ENCODE measurements around the gene WNK2.
A peak's percentile ranks its signal among the peaks of the same experiment; 100 is the strongest.

The WNK2 gene

DNA sequence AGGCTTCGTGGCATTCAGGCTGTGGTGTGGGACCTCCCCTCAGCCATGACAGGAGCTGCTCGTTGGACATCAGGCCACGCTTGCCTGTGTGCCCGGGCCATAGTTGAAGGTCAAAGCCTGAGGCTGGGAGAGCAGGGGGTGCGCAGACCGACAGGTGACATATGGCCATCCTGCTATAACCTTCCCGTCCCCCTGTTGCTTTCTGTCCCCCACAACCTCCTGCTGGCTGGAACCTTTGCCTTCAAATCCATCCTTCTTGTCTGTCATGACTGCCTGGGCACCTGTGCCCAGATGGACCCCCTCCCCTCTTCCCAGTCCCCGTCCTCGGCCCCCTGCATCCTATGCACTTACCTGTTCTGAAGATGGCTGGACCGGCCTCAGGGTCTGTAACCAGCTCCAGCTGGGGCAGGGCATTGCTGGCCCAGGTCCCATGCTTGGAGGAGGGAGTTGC lies 83.2 kb downstream of the WNK2 start:
- Histone ChIP-seq H3K4me2 (peak overlapping the region; percentile 99; the same call in 1 of the 2 replicates), H3K4me1 (ENCODE audit: low read depth, poor library complexity, severe bottlenecking) (peaks cover 73% of the 10 kb centered on the region), H3K27me3 (ENCODE audit: insufficient read depth, low read depth) (no peaks in the 10 kb centered on the region), H3K27ac (peak overlapping the region; percentile 69; the same call in 1 of the 2 replicates), H3K9ac (no peak overlapping the region), H4K20me1 (ENCODE audit: insufficient read depth) (no peaks in the 10 kb centered on the region), H3K4me3 (IDR thresholded peaks at IDR 0.05; ENCODE audit: insufficient read depth, low read depth, low read length) (no peak overlapping the region), H3K36me3 (ENCODE audit: insufficient read depth) (no peaks in the 10 kb centered on the region), H2AFZ (ENCODE audit: low read depth) (no peak overlapping the region), H3K79me2 (ENCODE audit: insufficient read depth, low read depth) (no peaks in the 10 kb centered on the region)
- TF ChIP-seq, protein P1, sequence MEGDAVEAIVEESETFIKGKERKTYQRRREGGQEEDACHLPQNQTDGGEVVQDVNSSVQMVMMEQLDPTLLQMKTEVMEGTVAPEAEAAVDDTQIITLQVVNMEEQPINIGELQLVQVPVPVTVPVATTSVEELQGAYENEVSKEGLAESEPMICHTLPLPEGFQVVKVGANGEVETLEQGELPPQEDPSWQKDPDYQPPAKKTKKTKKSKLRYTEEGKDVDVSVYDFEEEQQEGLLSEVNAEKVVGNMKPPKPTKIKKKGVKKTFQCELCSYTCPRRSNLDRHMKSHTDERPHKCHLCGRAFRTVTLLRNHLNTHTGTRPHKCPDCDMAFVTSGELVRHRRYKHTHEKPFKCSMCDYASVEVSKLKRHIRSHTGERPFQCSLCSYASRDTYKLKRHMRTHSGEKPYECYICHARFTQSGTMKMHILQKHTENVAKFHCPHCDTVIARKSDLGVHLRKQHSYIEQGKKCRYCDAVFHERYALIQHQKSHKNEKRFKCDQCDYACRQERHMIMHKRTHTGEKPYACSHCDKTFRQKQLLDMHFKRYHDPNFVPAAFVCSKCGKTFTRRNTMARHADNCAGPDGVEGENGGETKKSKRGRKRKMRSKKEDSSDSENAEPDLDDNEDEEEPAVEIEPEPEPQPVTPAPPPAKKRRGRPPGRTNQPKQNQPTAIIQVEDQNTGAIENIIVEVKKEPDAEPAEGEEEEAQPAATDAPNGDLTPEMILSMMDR (conservative IDR thresholded peaks at IDR 0.05; ENCODE audit: low read depth, low read length) = no peak

DNA sequence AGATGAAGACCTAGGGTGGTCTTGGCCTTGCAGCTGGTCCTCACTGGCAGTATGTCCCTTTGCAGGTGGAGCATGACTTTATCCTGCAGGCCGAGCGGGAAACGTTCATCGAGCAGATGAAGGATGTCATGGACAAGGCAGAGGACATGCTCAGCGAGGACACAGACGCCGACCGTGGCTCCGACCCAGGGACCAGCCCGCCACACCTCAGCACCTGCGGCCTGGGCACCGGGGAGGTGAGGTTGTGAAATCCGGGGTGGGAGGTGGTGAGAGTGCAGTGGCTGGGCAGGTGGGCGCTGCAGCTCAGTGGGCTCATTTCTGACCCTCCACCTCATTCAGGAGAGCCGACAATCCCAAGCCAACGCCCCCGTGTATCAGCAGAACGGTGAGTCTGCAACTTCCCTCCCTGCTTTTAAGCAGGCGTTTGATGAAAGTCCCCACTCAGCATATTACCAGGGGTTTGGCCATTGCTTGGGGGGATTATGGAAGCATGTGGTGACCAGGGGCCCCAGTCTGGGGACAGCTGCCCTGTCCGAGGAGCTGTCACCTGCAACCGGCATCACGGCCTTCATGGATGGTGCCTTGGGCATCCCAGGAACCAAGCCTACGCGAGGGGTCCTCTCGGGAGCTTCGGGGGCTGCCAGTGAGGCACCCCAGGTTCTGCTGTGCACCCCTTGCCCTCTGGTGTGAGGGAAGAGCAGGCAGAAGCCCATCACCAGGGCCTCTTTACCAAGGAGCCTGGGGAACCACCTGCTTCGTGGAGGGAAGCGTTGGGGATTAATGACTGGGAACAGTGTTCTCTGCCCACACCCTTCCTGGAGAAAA lies 84.0 kb downstream of the WNK2 start:
- TF ChIP-seq, protein P1 (conservative IDR thresholded peaks at IDR 0.05; ENCODE audit: low read depth, low read length) = no peak
- Histone ChIP-seq H3K4me1 (ENCODE audit: low read depth, poor library complexity, severe bottlenecking) (peaks cover 81% of the 10 kb centered on the region), H3K4me3 (IDR thresholded peaks at IDR 0.05; ENCODE audit: insufficient read depth, low read depth, low read length) (no peak overlapping the region), H3K79me2 (ENCODE audit: insufficient read depth, low read depth) (no peaks in the 10 kb centered on the region), H3K36me3 (ENCODE audit: insufficient read depth) (no peaks in the 10 kb centered on the region), H3K9ac (peak overlapping the region; percentile 14; the same call in 1 of the 2 replicates), H3K27me3 (ENCODE audit: insufficient read depth, low read depth) (no peaks in the 10 kb centered on the region), H3K27ac (peak overlapping the region; percentile 69), H4K20me1 (ENCODE audit: insufficient read depth) (no peaks in the 10 kb centered on the region), H3K4me2 (peak overlapping the region; percentile 99), H2AFZ (ENCODE audit: low read depth) (no peak overlapping the region)

DNA sequence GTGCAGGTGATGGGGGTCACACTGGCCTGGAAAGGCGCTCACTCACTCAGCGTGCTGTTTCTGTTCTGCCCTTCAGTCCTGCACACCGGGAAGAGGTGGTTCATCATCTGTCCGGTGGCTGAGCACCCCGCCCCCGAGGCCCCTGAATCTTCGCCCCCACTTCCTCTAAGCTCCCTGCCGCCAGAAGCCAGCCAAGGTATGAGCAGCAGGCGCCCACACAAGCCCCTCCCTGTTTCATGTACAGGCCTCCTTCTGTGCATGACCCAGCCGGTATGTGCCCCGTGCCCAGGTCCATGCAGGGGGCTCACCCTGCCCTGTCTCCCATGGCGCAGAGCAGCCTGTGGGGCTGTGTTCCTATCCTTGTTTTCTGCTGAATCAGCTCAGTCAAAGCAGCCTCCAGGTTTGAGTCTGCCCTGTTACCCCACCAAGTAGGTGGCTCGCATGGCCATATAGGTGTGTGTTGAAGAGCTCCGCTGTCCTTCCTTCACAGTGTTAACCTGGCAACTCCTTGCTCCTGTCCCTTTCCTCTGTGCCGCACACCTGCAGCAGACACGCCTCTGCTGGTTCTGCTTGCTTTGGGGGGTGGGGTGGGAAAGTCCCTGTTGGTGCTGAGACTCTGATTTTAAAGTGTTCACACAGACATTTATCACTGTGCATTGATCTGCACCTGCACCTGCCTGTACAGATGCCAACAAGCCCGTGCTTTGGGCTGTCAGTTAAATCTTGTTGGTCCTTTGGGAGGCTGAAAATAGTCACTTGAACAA lies 84.8 kb downstream of the WNK2 start:
- TF ChIP-seq, protein P1 (conservative IDR thresholded peaks at IDR 0.05; ENCODE audit: low read depth, low read length) = no peak
- Histone ChIP-seq H4K20me1 (ENCODE audit: insufficient read depth) (no peaks in the 10 kb centered on the region), H3K36me3 (ENCODE audit: insufficient read depth) (no peaks in the 10 kb centered on the region), H2AFZ (ENCODE audit: low read depth) (peak overlapping the region; percentile 14; the same call in 1 of the 2 replicates), H3K79me2 (ENCODE audit: insufficient read depth, low read depth) (no peaks in the 10 kb centered on the region), H3K4me1 (ENCODE audit: low read depth, poor library complexity, severe bottlenecking) (peaks cover 82% of the 10 kb centered on the region), H3K27me3 (ENCODE audit: insufficient read depth, low read depth) (no peaks in the 10 kb centered on the region), H3K27ac (peak overlapping the region; percentile 69), H3K4me3 (IDR thresholded peaks at IDR 0.05; ENCODE audit: insufficient read depth, low read depth, low read length) (no peak overlapping the region), H3K4me2 (peak overlapping the region; percentile 99), H3K9ac (peak overlapping the region; percentile 14; the same call in 1 of the 2 replicates)

DNA sequence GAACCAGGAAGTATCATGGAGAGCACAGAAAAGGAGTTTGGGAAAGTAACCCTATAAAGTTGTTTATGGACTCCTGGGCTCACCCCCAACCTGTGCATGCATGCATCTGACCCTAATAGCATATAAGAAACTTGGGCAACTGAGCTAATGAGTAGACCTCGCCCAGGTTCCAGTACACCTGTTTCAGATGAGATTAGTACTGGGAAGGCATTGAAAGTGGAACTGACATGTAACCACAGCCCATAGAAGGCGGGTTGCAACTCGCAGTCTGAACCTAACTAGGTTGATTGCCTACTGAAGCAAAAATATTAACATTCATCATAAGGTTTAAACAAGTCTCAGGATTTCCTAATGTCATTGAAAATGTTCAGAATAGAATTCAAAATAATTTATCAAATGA lies 87.0 kb downstream of the WNK2 start:
- Histone ChIP-seq H3K4me3 (IDR thresholded peaks at IDR 0.05; ENCODE audit: insufficient read depth, low read depth, low read length) (no peak overlapping the region), H3K4me1 (ENCODE audit: low read depth, poor library complexity, severe bottlenecking) (peaks cover 76% of the 10 kb centered on the region), H4K20me1 (ENCODE audit: insufficient read depth) (no peaks in the 10 kb centered on the region), H3K4me2 (peak overlapping the region; percentile 99), H3K27ac (peak overlapping the region; percentile 69), H3K36me3 (ENCODE audit: insufficient read depth) (no peaks in the 10 kb centered on the region), H3K27me3 (ENCODE audit: insufficient read depth, low read depth) (no peaks in the 10 kb centered on the region), H2AFZ (ENCODE audit: low read depth) (no peak overlapping the region), H3K79me2 (ENCODE audit: insufficient read depth, low read depth) (no peaks in the 10 kb centered on the region), H3K9ac (no peak overlapping the region; the same call in 1 of the 2 replicates)
- TF ChIP-seq, protein P1 (conservative IDR thresholded peaks at IDR 0.05; ENCODE audit: low read depth, low read length) = no peak

Data from KMS-11 (cell line).